Measurements from ENCODE around the gene ACTRT2. TPM values are rescaled to one million over a fixed set of nuclear protein-coding genes. Genes with fewer than 3 reads are reported as not detected.

Gene ACTRT2
- total RNA-seq, 1 donor from 2014 or later, result not detected

DNA sequence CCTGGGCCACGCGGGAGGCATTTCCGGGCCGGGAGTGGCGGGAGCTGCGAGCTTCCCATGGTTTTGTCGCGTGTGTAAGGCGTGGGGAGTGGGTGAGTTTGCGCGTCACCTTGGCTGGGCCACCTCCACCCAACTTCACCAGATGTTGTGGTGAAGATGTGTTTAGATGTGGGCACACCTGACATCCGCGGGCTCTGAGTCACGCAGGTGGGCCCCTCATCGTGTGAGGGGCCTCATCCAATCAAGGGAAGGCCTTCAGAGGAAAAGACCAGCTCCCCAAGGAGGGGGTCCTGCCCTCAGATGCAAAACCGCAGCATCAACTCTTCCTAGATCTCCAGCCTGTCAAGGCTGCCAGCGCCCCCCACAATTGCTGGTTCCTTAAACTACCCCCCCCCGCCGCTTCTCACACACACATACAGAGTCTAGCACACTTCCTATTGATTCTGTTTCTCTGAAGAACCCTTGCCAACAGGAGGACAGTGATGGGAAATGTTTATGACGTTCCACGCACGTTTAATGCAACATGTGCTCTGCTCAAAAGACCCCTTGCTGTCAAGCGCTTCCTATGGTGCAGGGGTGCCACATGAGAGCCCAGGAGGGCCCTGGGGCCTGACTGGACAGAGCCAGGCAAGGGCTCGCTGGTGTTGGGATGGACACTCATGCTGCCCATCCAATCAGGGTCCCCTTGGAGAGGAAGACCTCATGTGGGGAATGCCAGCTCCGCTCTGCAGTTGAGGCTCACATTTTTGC lies 11.9 kb downstream of the ACTRT2 start:
- no peak for DNase-seq

GRCh38 chr1:3033790-3034090 lies 12.5 kb downstream of the ACTRT2 start:
- no peak for DNase-seq

DNA sequence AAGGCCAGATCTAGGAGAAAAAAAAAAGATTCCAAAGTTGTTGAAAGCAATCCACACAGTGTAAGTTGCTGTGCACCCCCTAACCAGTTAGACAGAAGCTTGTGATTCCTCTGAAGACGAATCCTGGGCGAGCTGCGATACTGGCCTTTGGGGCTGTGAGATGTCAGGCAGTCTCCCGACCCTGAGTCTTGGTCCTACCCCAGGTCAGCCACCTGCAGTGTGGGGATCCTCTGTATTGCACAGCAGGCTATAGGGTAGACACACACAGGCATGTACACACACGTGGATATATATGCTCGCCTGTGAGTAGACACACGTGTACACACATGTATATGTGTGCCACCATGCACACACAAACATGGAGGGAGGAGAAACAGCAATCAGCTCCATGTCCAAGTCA lies 12.9 kb downstream of the ACTRT2 start:
- no peak for DNase-seq

GRCh38 chr1:3034728-3035562 lies 13.7 kb downstream of the ACTRT2 start:
- no peak for DNase-seq

DNA sequence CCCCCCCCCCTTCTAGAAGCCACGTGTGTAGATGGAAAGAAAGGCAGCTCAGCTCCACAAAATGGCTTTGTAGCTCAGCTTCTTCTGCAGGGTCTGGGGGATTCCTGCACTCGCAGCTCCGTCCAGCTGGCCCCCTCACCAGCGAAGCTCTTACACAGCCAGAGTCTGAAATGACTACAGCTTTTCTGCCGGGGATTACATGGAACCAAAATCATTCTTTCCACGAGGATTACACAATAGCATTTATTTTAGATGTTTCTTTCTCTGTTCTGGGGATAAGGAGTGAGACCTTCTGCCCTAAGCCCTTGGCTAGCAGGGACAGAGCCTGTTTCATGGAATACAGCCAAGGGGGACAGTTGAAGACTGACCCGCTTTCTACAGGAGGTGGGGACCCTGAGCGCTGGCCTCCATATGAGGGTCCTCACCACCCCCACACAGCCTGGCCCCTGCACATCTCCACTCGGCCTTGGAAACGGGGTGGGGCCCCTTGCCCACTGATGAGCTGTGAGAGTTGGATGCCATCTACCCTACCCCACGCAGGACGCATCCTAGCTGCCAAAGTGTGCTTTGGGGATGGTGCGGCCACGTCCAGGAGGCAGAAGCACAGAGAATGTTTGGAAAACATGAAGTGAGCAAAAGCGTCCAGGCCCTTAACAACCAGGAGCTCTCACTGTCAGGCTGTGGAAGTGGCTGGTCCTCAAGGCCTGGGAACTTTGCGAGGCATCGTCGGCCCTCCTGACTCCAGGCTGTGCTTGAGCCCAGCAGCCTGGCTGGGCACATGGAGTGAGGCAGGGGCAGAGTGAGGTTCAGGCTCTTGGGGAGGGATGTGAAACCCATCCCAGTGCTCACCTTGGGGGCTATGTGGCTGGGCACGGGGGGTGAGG lies 14.5 kb downstream of the ACTRT2 start:
- DNase-seq, result no peak

- no peak for DNase-seq
Measured at GRCh38 chr1:3036447-3037280, 15.4 kb downstream of the ACTRT2 start.

DNA sequence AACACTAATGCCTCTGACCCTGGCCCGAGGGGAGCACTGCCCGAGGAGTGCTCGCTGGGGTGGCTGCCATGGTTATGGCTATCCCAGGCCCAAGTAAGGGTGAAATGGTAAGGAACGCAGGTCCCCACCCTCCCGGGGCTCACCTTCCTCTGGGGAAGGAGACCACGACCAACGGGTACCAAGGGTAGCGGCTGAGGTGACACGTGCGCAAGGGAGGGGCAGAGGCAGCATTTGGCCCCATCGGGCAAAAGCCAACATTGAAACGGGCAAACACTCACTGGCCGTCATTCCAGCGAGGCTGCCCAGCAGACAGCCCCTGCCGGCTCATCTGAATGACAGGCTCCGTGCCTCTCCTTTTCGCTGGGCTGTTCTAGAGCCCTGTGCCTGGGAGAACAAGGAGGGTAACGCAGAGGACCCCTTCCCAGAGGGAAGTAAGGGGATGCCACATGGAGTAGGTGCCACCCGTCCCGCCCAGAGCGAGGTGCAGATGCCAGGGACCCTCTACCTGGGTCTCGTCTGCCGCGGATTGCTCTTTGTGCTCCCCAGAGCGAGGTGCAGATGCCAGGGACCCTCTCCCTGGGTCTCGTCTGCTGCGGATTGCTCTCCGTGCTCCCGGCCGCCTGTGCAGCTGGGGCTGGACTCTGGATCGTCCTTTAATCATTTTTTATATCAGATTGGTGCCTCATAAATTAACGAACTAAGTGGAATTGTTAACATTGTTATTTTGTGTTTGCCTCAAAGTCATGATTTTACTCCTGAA lies 16.2 kb downstream of the ACTRT2 start:
- DNase-seq, result no peak

DNA sequence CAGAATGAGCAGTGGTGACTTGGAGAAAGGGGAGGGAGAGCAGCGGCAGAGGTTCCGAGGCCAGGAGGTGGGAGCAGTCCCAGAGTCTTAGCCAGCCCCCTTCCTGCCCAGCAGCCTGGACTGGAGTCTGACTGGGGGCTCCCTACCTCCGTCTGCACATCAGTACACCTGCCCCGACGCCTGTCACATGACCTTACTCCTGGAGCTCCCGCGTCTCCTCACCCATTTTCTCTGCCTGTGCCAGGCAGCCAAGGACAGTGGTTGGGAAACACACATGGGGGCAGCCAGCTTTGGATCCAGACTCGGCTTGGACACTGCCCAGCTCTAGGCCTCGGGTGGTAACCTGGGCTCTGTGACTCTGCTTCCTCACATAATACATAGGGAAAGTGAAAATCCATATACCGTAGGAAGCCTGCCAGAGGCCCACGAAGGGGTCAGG lies 16.9 kb downstream of the ACTRT2 start:
- DNase-seq, result no peak

GRCh38 chr1:3038571-3039181 lies 17.4 kb downstream of the ACTRT2 start:
- DNase-seq, result no peak

- no peak for DNase-seq
Measured at GRCh38 chr1:3040004-3040403, 18.7 kb downstream of the ACTRT2 start.

- DNase-seq, result no peak
Measured at GRCh38 chr1:3042481-3042880, 21.2 kb downstream of the ACTRT2 start.

GRCh38 chr1:3049164-3049563 lies 27.9 kb downstream of the ACTRT2 start:
- no peak for DNase-seq

- no peak for DNase-seq
Measured at GRCh38 chr1:3049905-3050304, 28.6 kb downstream of the ACTRT2 start.

DNA sequence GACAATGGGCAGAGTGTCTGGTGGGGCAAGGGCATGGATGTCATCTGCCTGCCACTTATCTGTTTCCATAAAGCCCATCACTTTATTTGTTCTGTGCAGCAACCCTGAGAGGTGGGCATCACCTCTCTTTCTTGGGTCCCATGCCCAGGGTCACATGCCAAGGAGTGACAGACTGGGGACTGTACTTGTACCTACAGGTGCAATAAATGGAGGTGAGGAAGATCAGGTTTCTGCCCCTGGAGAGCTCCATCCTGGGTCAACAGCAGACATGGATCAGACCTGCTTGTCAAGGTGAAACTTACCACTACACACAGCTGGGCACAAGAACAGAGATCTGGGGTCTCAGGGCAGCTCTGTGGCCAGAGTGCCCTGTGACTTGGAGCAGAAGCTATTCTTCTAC lies 29.3 kb downstream of the ACTRT2 start:
- DNase-seq, result no peak

GRCh38 chr1:3051270-3052268 lies 30.3 kb downstream of the ACTRT2 start:
- DNase-seq, result no peak

GRCh38 chr1:3052501-3052900 lies 31.2 kb downstream of the ACTRT2 start:
- no peak for DNase-seq

DNA sequence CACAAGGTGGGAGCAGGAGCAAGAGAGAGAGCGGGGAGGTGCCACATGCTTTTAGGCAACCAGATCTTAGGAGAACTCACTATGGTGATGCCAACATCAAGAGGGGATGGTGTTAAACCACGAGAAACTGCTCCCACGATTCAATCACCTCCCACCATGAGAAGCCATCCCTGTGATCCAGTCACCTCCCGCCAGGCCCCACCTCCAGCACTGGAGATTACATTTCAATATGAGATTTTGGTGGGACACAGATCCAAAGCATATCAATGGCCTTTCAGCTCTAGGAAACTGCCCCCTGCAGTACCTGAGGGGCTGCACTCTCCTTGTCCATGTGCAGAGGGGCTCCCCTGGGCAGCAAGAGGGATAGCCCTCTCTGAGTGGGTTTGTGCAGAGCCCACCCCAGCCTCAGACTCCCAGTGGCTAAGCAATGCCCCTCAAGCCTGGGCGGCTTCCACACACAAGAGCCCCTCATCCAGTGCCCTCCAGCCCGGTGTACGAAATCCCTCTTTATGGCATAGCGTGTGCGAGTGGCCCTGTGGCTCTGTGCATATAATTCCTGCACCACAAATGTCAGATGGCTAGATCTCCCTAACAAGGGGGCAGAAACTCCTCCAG lies 32.2 kb downstream of the ACTRT2 start:
- DNase-seq, result no peak

- no peak for DNase-seq
Measured at GRCh38 chr1:3053986-3054385, 32.7 kb downstream of the ACTRT2 start.

- DNase-seq, result no peak
Measured at GRCh38 chr1:3054474-3054873, 33.2 kb downstream of the ACTRT2 start.
